CD4-positive, alpha-beta T cell (primary cell): ENCODE data around the gene AFP. TPM values are rescaled to one million over a fixed set of nuclear protein-coding genes. Genes with fewer than 3 reads are reported as not detected.

ENCODE experiments used
- ATAC-seq: fragments of 200-7000 bp; cut with Tn5 transposase; one replicate; pipeline ENCODE4 v1.10.0; 2022; ENCODE audit warnings: mild to moderate bottlenecking; ENCODE audit not compliant: poor library complexity
- CTCF ChIA-PET: fragments of 350-600 bp; sonication (Branson Sonifier 250); formaldehyde crosslinking; loops from one replicate; lab custom pipeline; 2021; ENCODE audit warnings: antibody characterized with exemption, inconsistent platforms; lab: Charles Lee
- POLR2A ChIA-PET: fragments of 350-600 bp; sonication (Branson Sonifier 250); formaldehyde crosslinking; loops from one replicate; lab custom pipeline; 2021; ENCODE audit warnings: antibody characterized with exemption, inconsistent platforms; lab: Charles Lee
- DNase-seq, 14 experiments: peaks; one replicate each; pipeline ENCODE4 v3.0.0-alpha.2; 2013 to 2020; ENCODE audit warnings: mixed read lengths in 2 of 14
- H3K27ac ChIP-seq, 2 donors: one replicate each; pipeline versions ENCODE4 v1.5.1 to v1.7.0; 2013; ENCODE audit warnings: low read length in 2 of 2, low read depth in 1 of 2, mild to moderate bottlenecking in 1 of 2
- H3K27me3 ChIP-seq, 2 experiments: 1 replicate in 1 of 2; 2 replicates in 1 of 2; pipeline versions ENCODE4 v1.6.1 to v1.7.0; 2013; ENCODE audit warnings: low read length in 2 of 2, control low read depth in 1 of 2, mild to moderate bottlenecking in 1 of 2, moderate library complexity in 1 of 2; ENCODE audit not compliant: insufficient read depth in 2 of 2, control insufficient read depth in 1 of 2
- H3K36me3 ChIP-seq: one replicate; pipeline ENCODE4 v1.6.1; 2013; ENCODE audit warnings: low read length, control low read depth; ENCODE audit not compliant: insufficient read depth
- H3K4me1 ChIP-seq: one replicate; pipeline ENCODE4 v1.6.1; 2013; ENCODE audit warnings: low read length, control low read depth; ENCODE audit not compliant: insufficient read depth
- H3K4me3 ChIP-seq: one replicate; pipeline ENCODE4 v1.5.1; 2013; ENCODE audit warnings: mild to moderate bottlenecking, low read length, moderate library complexity
- H3K9me3 ChIP-seq, 2 experiments: 1 replicate in 1 of 2; 2 replicates in 1 of 2; pipeline versions ENCODE4 v1.6.1 to v1.7.0; 2013; ENCODE audit warnings: low read length in 2 of 2, mild to moderate bottlenecking in 2 of 2, control low read depth in 1 of 2, moderate library complexity in 1 of 2; ENCODE audit not compliant: control insufficient read depth in 1 of 2, insufficient read depth in 1 of 2
- H3K27ac Mint-ChIP-seq: one replicate; pipeline ENCODE4 v1.8.0; 2020; ENCODE audit warnings: mixed read lengths
- H3K27me3 Mint-ChIP-seq: one replicate; pipeline ENCODE4 v1.8.0; 2021; ENCODE audit warnings: mixed read lengths
- H3K36me3 Mint-ChIP-seq: one replicate; pipeline ENCODE4 v1.8.0; 2021; ENCODE audit warnings: low read depth, mixed read lengths
- H3K4me1 Mint-ChIP-seq: one replicate; pipeline ENCODE4 v1.8.0; 2021; ENCODE audit warnings: low read depth, mixed read lengths
- H3K4me3 Mint-ChIP-seq: one replicate; pipeline ENCODE4 v1.8.0; 2020; ENCODE audit warnings: mild to moderate bottlenecking, mixed read lengths
- H3K9me3 Mint-ChIP-seq: one replicate; pipeline ENCODE4 v1.8.0; 2020; ENCODE audit warnings: mixed read lengths
- intact Hi-C, 2 experiments: fragments of 100-400 bp; cut with DNase I in 1 of 2; cut with micrococcal nuclease in 1 of 2; formaldehyde crosslinking; loops; one replicate each; pipeline versions ENCODE4 v1.15.1 to v1.9.0; 2023 to 2025; cut with DNase I, micrococcal nuclease
- total RNA-seq, 174 experiments: library from RNA in 2 of 174; stranded (reverse) in 2 of 174; gene quantifications; one replicate each; pipeline ENCODE4 v1.2.3 and lab custom pipeline; 2021 to 2026
- TF ChIP-seq, protein P1 (sequence below): fragments of 200-600 bp; IDR thresholded peaks from one replicate; pipeline ENCODE4 v1.8.0; 2022; ENCODE audit warnings: antibody characterized with exemption, mild to moderate bottlenecking

The AFP gene
- total RNA-seq, 2 experiments from 2014 or later = not detected

DNA sequence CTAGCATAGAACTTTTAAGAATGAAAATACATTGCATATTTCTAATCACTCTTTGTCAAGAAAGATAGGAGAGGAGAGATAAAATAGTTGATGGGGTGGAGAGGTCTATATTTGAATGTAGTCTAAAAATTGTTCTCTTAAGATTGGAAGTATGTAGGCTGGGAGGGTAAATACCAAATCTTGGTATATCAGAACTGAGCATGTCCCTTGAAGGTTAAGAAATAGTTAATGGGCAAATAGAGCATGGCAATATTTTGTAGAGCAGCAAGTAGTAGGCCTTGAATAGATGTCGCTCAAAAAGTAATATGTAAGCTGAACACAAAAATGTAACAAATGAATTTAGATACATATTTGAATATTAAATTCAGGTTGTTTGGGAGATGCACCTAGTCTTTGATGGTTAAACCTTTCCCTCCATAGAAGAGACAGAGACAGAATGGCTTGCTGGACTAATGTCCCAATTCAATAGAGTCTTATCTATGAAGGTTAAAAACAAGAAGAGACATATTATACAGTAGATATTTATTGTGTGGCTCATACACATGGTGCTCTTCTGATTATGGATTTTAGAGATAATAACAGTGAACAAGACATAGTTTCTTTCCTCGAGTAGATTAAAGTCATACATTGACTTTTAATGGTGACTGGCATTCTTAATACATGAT, 19.5 kb upstream of the AFP start:
- no peaks in the 10 kb centered on the region for H3K27me3 ChIP-seq
- intact Hi-C loops = no loop called here
- no peaks in the 10 kb centered on the region for H3K36me3 Mint-ChIP-seq
- no peaks in the 10 kb centered on the region for H3K4me1 Mint-ChIP-seq
- no peaks in the 10 kb centered on the region for H3K4me1 ChIP-seq
- ChIA-PET CTCF (no interaction called here), POLR2A (no interaction called here)
- H3K9me3 Mint-ChIP-seq = no peaks in the 10 kb centered on the region
- no peak for DNase-seq
- no peaks in the 10 kb centered on the region for H3K27me3 Mint-ChIP-seq
- H3K36me3 ChIP-seq = no peaks in the 10 kb centered on the region
- H3K4me3 Mint-ChIP-seq = no peak overlapping the region
- TF ChIP-seq, protein P1, sequence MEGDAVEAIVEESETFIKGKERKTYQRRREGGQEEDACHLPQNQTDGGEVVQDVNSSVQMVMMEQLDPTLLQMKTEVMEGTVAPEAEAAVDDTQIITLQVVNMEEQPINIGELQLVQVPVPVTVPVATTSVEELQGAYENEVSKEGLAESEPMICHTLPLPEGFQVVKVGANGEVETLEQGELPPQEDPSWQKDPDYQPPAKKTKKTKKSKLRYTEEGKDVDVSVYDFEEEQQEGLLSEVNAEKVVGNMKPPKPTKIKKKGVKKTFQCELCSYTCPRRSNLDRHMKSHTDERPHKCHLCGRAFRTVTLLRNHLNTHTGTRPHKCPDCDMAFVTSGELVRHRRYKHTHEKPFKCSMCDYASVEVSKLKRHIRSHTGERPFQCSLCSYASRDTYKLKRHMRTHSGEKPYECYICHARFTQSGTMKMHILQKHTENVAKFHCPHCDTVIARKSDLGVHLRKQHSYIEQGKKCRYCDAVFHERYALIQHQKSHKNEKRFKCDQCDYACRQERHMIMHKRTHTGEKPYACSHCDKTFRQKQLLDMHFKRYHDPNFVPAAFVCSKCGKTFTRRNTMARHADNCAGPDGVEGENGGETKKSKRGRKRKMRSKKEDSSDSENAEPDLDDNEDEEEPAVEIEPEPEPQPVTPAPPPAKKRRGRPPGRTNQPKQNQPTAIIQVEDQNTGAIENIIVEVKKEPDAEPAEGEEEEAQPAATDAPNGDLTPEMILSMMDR = no peak
- no peak overlapping the region for H3K27ac Mint-ChIP-seq
- H3K9me3 ChIP-seq = no peaks in the 10 kb centered on the region
- no peak overlapping the region for H3K4me3 ChIP-seq
- H3K27ac ChIP-seq = no peak overlapping the region
- no peak for ATAC-seq

DNA sequence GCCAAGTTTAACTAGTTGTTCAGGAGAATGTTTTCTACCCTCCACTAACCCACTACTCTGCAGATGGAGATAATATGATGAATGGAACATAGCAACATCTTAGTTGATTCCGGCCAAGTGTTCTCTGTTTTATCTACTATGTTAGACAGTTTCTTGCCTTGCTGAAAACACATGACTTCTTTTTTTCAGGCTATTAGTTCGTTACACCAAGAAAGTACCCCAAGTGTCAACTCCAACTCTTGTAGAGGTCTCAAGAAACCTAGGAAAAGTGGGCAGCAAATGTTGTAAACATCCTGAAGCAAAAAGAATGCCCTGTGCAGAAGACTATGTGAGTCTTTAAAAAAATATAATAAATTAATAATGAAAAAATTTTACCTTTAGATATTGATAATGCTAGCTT, 18.7 kb upstream of the AFP start:
- POLR2A ChIA-PET = no interaction called here
- CTCF ChIA-PET = no interaction called here
- TF ChIP-seq, protein P1 = no peak
- Mint-ChIP-seq H3K27ac (no peak overlapping the region), H3K4me3 (no peak overlapping the region), H3K36me3 (no peaks in the 10 kb centered on the region), H3K27me3 (no peaks in the 10 kb centered on the region), H3K9me3 (no peaks in the 10 kb centered on the region), H3K4me1 (no peaks in the 10 kb centered on the region)
- H3K27me3 ChIP-seq = no peaks in the 10 kb centered on the region
- H3K4me3 ChIP-seq = no peak overlapping the region
- H3K9me3 ChIP-seq = no peaks in the 10 kb centered on the region
- no peaks in the 10 kb centered on the region for H3K36me3 ChIP-seq
- intact Hi-C loops = no loop called here
- no peak for DNase-seq
- H3K4me1 ChIP-seq = no peaks in the 10 kb centered on the region
- H3K27ac ChIP-seq = no peak overlapping the region
- no peak for ATAC-seq

DNA sequence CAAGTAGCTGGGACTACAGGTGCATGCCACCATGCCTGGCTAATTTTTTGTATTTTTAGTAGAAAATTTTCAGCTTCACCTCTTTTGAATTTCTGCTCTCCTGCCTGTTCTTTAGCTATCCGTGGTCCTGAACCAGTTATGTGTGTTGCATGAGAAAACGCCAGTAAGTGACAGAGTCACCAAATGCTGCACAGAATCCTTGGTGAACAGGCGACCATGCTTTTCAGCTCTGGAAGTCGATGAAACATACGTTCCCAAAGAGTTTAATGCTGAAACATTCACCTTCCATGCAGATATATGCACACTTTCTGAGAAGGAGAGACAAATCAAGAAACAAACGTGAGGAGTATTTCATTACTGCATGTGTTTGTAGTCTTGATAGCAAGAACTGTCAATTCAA, 18.0 kb upstream of the AFP start:
- POLR2A ChIA-PET = no interaction called here
- H3K9me3 ChIP-seq = no peaks in the 10 kb centered on the region
- Mint-ChIP-seq H3K27ac (no peak overlapping the region), H3K9me3 (no peaks in the 10 kb centered on the region), H3K36me3 (no peaks in the 10 kb centered on the region), H3K4me3 (no peak overlapping the region), H3K27me3 (no peaks in the 10 kb centered on the region), H3K4me1 (no peaks in the 10 kb centered on the region)
- no peaks in the 10 kb centered on the region for H3K27me3 ChIP-seq
- CTCF ChIA-PET = interaction anchor here (0.7 kb wide), 1 partner anchor 21 kb away, joined by 3 read pairs; no protein-coding TSS in a partner anchor
- no peak overlapping the region for H3K27ac ChIP-seq
- DNase-seq (no peak), ATAC-seq (no peak)
- H3K4me3 ChIP-seq = no peak overlapping the region
- intact Hi-C loops = no loop called here
- TF ChIP-seq, protein P1 = no peak
- H3K4me1 ChIP-seq = no peaks in the 10 kb centered on the region
- H3K36me3 ChIP-seq = no peaks in the 10 kb centered on the region
